HCT116 (cell line): ENCODE data around the gene ALG1L2. TPM values are rescaled to one million over a fixed set of nuclear protein-coding genes. Genes with fewer than 3 reads are reported as not detected.
A peak's percentile ranks its signal among the peaks of the same experiment; 100 is the strongest.
"Not testable (repeated sequence)": the region's sequence is repeated elsewhere in the genome, so short reads cannot be mapped to it uniquely, and the experiment has no call there.

Source experiments
- ATAC-seq: fragments of 200-7000 bp; cut with Tn5 transposase; 2 replicates; pipeline ENCODE4 v1.9.1; 2020; ENCODE audit warnings: mild to moderate bottlenecking, moderate library complexity
- BruUV-seq: library from RNA; stranded (reverse); fragments of 400-500 nt; replicated peaks from 2 replicates; lab custom pipeline; 2021; lab: Mats Ljungman, UMichigan
- CTCF ChIA-PET: fragments of 300-600 bp; sonication (Branson Sonifier 250); formaldehyde crosslinking; loops from one replicate; lab custom pipeline; 2021; ENCODE audit warnings: antibody characterized with exemption; lab: Charles Lee
- POLR2A ChIA-PET: fragments of 300-600, 350-600 bp; sonication (Branson Sonifier 250); formaldehyde crosslinking; loops from one replicate; lab custom pipeline; 2021; ENCODE audit warnings: antibody characterized with exemption; lab: Charles Lee
- RAD21 ChIA-PET, 2 experiments: fragments of 300-600 bp; sonication (Branson Sonifier 250); formaldehyde crosslinking; loops; one replicate each; lab custom pipeline; 2023; ENCODE audit warnings: low total read pairs in 2 of 2; ENCODE audit not compliant: uncharacterized antibody in 2 of 2, unreplicated experiment in 2 of 2, low non-redundant PET in 1 of 2; lab: Charles Lee
- DNase-seq: peaks from one replicate; pipeline ENCODE4 v3.0.0-alpha.2; 2010; ENCODE audit warnings: low read depth, low spot score
- H2AFZ ChIP-seq: fragments of 200-600 bp; shearing (Covaris generic), sonication (generic); 2 replicates; pipeline ENCODE4 v1.6.1; 2017; ENCODE audit warnings: low read depth, mixed run types, mixed read lengths, antibody characterized with exemption, low read length; ENCODE audit not compliant: poor library complexity, severe bottlenecking
- H3K27ac ChIP-seq: 2 replicates; pipeline ENCODE4 v1.5.1; 2012; ENCODE audit warnings: low read depth, low read length
- H3K27me3 ChIP-seq: fragments of 200-600 bp; sonication (generic); 2 replicates; pipeline ENCODE4 v1.6.1; 2016; ENCODE audit warnings: mixed run types, low read length, mixed read lengths; ENCODE audit not compliant: insufficient read depth
- H3K36me3 ChIP-seq, 2 experiments: fragments of 200-500 bp in 1 of 2; fragments of 200-600 bp in 1 of 2; sonication (Bioruptor generic) in 1 of 2; sonication (generic) in 1 of 2; 2 replicates each; pipeline versions ENCODE4 v1.5.1 to v1.6.1; 2014 to 2016; ENCODE audit warnings: low read length in 2 of 2, inconsistent platforms in 1 of 2, mixed read lengths in 1 of 2, mixed run types in 1 of 2; ENCODE audit not compliant: insufficient read depth in 2 of 2, control insufficient read depth in 1 of 2
- H3K4me1 ChIP-seq, 2 experiments: fragments of 200-600 bp in 1 of 2; sonication (generic) in 1 of 2; 2 replicates each; pipeline versions ENCODE4 v1.5.1 to v1.6.1; 2012 to 2017; ENCODE audit warnings: low read length in 2 of 2, inconsistent platforms in 1 of 2, mild to moderate bottlenecking in 1 of 2, mixed read lengths in 1 of 2, mixed run types in 1 of 2, moderate library complexity in 1 of 2; ENCODE audit not compliant: insufficient read depth in 2 of 2, control insufficient read depth in 1 of 2
- H3K4me2 ChIP-seq: fragments of 200-600 bp; sonication (generic); 2 replicates; pipeline ENCODE4 v1.6.1; 2017; ENCODE audit warnings: mixed run types, low read length, mixed read lengths
- H3K4me3 ChIP-seq, 2 experiments: fragments of 200-600 bp in 1 of 2; sonication (generic) in 1 of 2; replicated peaks in 1 of 2; 2 replicates each; pipeline ENCODE4 v1.5.1; 2011 to 2016; ENCODE audit warnings: low read length in 2 of 2, control low read depth in 1 of 2, low read depth in 1 of 2, mild to moderate bottlenecking in 1 of 2, mixed read lengths in 1 of 2, mixed run types in 1 of 2
- H3K79me2 ChIP-seq: fragments of 200-600 bp; sonication (generic); 2 replicates; pipeline ENCODE4 v1.6.1; 2017; ENCODE audit warnings: mild to moderate bottlenecking, mixed run types, low read length, moderate library complexity, mixed read lengths; ENCODE audit not compliant: insufficient read depth
- H3K9ac ChIP-seq: fragments of 200-600 bp; sonication (generic); 2 replicates; pipeline ENCODE4 v1.6.1; 2016; ENCODE audit warnings: low read length, mixed read lengths
- H3K9me2 ChIP-seq: fragments of 200-600 bp; sonication (generic), shearing (Covaris generic); 2 replicates; pipeline ENCODE4 v1.6.1; 2017; ENCODE audit warnings: mixed run types, mild to moderate bottlenecking, moderate library complexity; ENCODE audit not compliant: insufficient read depth
- H3K9me3 ChIP-seq, 2 experiments: fragments of 200-500 bp in 1 of 2; fragments of 200-600 bp in 1 of 2; sonication (Bioruptor generic) in 1 of 2; sonication (generic) in 1 of 2; 2 replicates each; pipeline ENCODE4 v1.6.1; 2014 to 2017; ENCODE audit warnings: low read length in 2 of 2, mixed read lengths in 2 of 2, inconsistent platforms in 1 of 2, low read depth in 1 of 2, mild to moderate bottlenecking in 1 of 2, mixed run types in 1 of 2, moderate library complexity in 1 of 2; ENCODE audit not compliant: control insufficient read depth in 1 of 2, insufficient read depth in 1 of 2
- H4K20me1 ChIP-seq: fragments of 200-600 bp; sonication (generic), shearing (Covaris generic); 2 replicates; pipeline ENCODE4 v1.6.1; 2017; ENCODE audit warnings: mixed run types, mild to moderate bottlenecking, moderate library complexity; ENCODE audit not compliant: insufficient read depth
- FOSL1 ChIP-seq: IDR thresholded peaks from 2 replicates; pipeline ENCODE4 v1.6.1; 2012; ENCODE audit warnings: low read depth
- JUND ChIP-seq: IDR thresholded peaks from 2 replicates; pipeline ENCODE4 v1.6.1; 2012
- POLR2AphosphoS5 ChIP-seq: IDR thresholded peaks from 2 replicates; pipeline ENCODE4 v1.6.1; 2011; ENCODE audit warnings: mild to moderate bottlenecking, low read depth, low read length, moderate library complexity
- SP1 ChIP-seq: IDR thresholded peaks from 2 replicates; pipeline ENCODE4 v1.6.1; 2012; ENCODE audit warnings: low read depth
- intact Hi-C: fragments of 100-400 bp; cut with micrococcal nuclease; formaldehyde crosslinking; loops from 2 replicates; pipeline ENCODE4 v1.10.0; 2022
- total RNA-seq: library from RNA; stranded (reverse); gene quantifications from one replicate; pipeline ENCODE4 v1.2.1, GENCODE V29; 2021; ENCODE audit not compliant: unreplicated experiment

Gene ALG1L2
- total RNA-seq, 1 experiment from 2014 or later: 0.44 TPM

DNA sequence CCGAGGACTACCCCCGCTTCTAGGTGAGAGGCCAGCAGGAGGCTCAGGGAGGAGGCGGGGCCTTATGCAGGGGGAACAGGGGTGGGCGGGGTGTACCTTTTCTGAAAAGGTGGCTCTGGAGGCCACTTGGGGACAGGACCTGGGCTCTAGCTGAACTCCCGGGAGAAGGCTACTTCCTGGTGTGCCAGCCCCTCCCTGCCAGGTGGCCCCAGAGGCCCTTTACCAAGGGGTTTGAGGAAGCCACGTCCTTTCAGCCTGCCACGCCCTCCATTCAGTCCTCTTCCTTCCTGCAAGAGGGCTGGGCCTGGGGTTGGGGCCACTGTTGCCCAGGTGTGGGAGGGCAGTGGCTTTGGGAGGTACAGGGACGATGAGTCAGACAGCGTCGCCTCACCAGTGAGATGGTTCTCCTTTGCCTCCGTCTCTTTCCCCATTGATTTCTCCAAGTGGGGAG, 12.9 kb downstream of the ALG1L2 start:
- H3K36me3 ChIP-seq, H4K20me1 ChIP-seq, intact Hi-C loops, H3K9me2 ChIP-seq, H3K9me3 ChIP-seq, H3K27me3 ChIP-seq, H3K79me2 ChIP-seq, BruUV-seq: not testable (repeated sequence)
- POLR2A ChIA-PET: interaction anchor here (1.4 kb wide), 1 partner anchor 153 kb away, joined by 3 read pairs; no protein-coding TSS in a partner anchor
- peaks cover 10 to 22% of the 10 kb centered on the region in 2 experiments; a peak in 3 of 4 replicates for H3K4me1 ChIP-seq
- H3K4me3 ChIP-seq: peak overlapping the region; percentile 42 to 56
- RAD21 ChIA-PET: interaction anchor here (1.9 to 2.1 kb wide), 2 partner anchors 152 kb away, joined by 5 to 10 read pairs; no protein-coding TSS in a partner anchor
- DNase-seq: peak; percentile 50
- TF ChIP-seq FOSL1 (peak; percentile 35), SP1 (peak; percentile 36), POLR2AphosphoS5 (peak; percentile 71), JUND (peak; percentile 56; the same call in 1 of the 2 replicates)
- ATAC-seq: peak; percentile 61
- H3K4me2 ChIP-seq: peak overlapping the region; percentile 86
- peak overlapping the region; percentile 45 for H2AFZ ChIP-seq
- CTCF ChIA-PET: interaction anchor here (1.4 to 3.2 kb wide), 2 partner anchors 11 to 152 kb away, joined by 3 to 25 read pairs; no protein-coding TSS in a partner anchor
- peak overlapping the region; percentile 72 for H3K27ac ChIP-seq
- peak overlapping the region; percentile 47 for H3K9ac ChIP-seq

DNA sequence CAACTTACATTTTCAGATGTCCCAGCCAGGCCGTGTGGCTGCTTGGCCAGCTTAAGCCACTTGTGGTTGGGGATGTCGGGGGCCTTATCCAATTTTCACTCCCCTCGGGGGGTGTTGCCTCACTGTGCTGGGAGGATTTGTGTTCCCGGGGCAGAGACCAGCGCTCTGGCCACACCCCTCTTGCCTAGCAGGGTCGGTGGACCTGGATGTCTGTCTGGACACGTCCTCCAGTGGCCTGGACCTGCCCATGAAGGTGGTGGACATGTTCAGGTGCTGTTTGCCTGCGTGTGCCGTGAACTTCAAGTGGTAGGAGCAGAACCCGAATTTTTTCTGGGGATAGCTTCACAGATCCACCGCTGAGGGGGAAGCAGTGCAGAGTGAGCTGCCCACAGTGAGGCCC, 14.2 kb downstream of the ALG1L2 start:
- H3K4me1 ChIP-seq: peaks cover 10 to 22% of the 10 kb centered on the region in 2 experiments; a peak in 3 of 4 replicates
- H3K4me2 ChIP-seq, intact Hi-C loops, H2AFZ ChIP-seq, POLR2A ChIA-PET, H3K9me3 ChIP-seq, BruUV-seq, H3K27me3 ChIP-seq, DNase-seq, H3K36me3 ChIP-seq, H3K4me3 ChIP-seq, H3K9me2 ChIP-seq, H3K79me2 ChIP-seq, H3K27ac ChIP-seq, RAD21 ChIA-PET, H3K9ac ChIP-seq, H4K20me1 ChIP-seq, ATAC-seq: not testable (repeated sequence)
- CTCF ChIA-PET: interaction anchor here (3.2 kb wide), 1 partner anchor 153 kb away, joined by 25 read pairs; no protein-coding TSS in a partner anchor

DNA sequence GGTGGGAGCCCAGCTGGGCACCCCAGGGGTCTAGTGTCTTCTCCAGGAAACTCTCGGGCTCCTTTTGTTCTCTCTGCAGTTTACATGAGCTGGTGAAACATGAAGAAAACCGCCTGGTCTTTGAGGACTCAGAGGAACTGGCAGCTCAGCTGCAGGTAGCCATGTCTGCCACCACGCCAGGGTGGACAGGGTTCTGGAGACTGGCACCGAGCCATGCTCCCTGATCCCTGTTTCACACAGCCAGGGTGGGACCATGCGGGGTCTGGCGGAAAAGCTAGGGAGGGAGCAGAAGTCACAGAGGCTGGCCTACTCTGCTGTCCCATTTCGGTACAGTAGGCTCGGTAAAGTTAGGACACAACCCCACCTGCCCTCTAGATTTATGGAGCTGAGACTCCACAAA, 15.5 kb downstream of the ALG1L2 start:
- H2AFZ ChIP-seq, ATAC-seq, H3K4me3 ChIP-seq, H3K79me2 ChIP-seq, H3K9ac ChIP-seq, H3K36me3 ChIP-seq, BruUV-seq, H3K9me3 ChIP-seq, H3K27me3 ChIP-seq, H4K20me1 ChIP-seq, H3K27ac ChIP-seq, intact Hi-C loops, H3K4me2 ChIP-seq, DNase-seq, H3K9me2 ChIP-seq, POLR2A ChIA-PET: not testable (repeated sequence)
- RAD21 ChIA-PET: interaction anchor here (1.4 to 1.7 kb wide), 2 partner anchors 155 kb away, joined by 8 to 9 read pairs; no protein-coding TSS in a partner anchor
- CTCF ChIA-PET: interaction anchor here (1.9 kb wide), 1 partner anchor 155 kb away, joined by 49 read pairs; no protein-coding TSS in a partner anchor
- peaks cover 10 to 22% of the 10 kb centered on the region in 2 experiments; a peak in 3 of 4 replicates for H3K4me1 ChIP-seq
